ENCODE results near the gene TMEM19. TPM values are rescaled to one million over a fixed set of nuclear protein-coding genes. Genes with fewer than 3 reads are reported as not detected.

Gene TMEM19
- total RNA-seq, 1 donor from 2014 or later: 46.7 TPM

GRCh38 chr12:71748081-71748850 is 62.4 kb downstream of the TMEM19 start:
- no peaks in the 10 kb centered on the region for H3K9me3 Mint-ChIP-seq

GRCh38 chr12:71749666-71750065 is 63.8 kb downstream of the TMEM19 start:
- Mint-ChIP-seq H3K27me3 (peaks cover 5% of the 10 kb centered on the region), H3K36me3 (ENCODE audit: low read depth) (no peaks in the 10 kb centered on the region), H3K9me3 (no peaks in the 10 kb centered on the region), H3K4me1 (peaks cover 11% of the 10 kb centered on the region), H3K27ac (no peak overlapping the region), H3K4me3 (no peak overlapping the region)
- ChIA-PET POLR2A (no interaction called here), CTCF (interaction anchor here (0.9 to 5.5 kb wide), 3 partner anchors 87 to 334 kb away, joined by 3 to 132 read pairs (median 62); no protein-coding TSS in a partner anchor)
- DNase-seq (no peak), ATAC-seq (ENCODE audit: low read depth) (no peak)
- TF ChIP-seq CTCF (IDR thresholded peaks at IDR 0.05): no peak
- intact Hi-C loops (cut with micrococcal nuclease): loop anchor here (10.0 kb wide), 1 partner anchor 1165 kb away; no protein-coding TSS in a partner anchor

More at GRCh38 chr12:71748081-71748850, 62.4 kb downstream of the TMEM19 start:
- ATAC-seq (ENCODE audit: low read depth): no peak
- no peak for TF ChIP-seq CTCF (IDR thresholded peaks at IDR 0.05)
- ChIA-PET POLR2A (interaction anchor here (0.7 to 3.5 kb wide), 6 partner anchors 49 to 123 kb away, joined by 3 to 45 read pairs (median 6); partner anchors contain the start of genes THAP2, TMEM19 and ZFC3H1), CTCF (interaction anchor here (0.9 to 5.5 kb wide), 19 partner anchors 11 to 530 kb away, joined by 3 to 132 read pairs (median 5); partner anchors contain the start of genes THAP2, TMEM19 and ZFC3H1)
- Mint-ChIP-seq H3K36me3 (ENCODE audit: low read depth) (no peaks in the 10 kb centered on the region), H3K27ac (no peak overlapping the region), H3K4me3 (no peak overlapping the region), H3K27me3 (peaks cover 5% of the 10 kb centered on the region), H3K4me1 (peaks cover 3% of the 10 kb centered on the region)
- DNase-seq: no peak
- intact Hi-C loops (cut with micrococcal nuclease): loop anchor here (10.0 kb wide), 1 partner anchor 1163 kb away; no protein-coding TSS in a partner anchor

- no peak for ATAC-seq (ENCODE audit: low read depth)
- Mint-ChIP-seq H3K4me1 (peaks cover 27% of the 10 kb centered on the region), H3K27me3 (peaks cover 5% of the 10 kb centered on the region), H3K27ac (no peak overlapping the region), H3K36me3 (ENCODE audit: low read depth) (peaks cover 25% of the 10 kb centered on the region), H3K9me3 (no peaks in the 10 kb centered on the region), H3K4me3 (no peak overlapping the region)
- intact Hi-C loops (cut with micrococcal nuclease): no loop called here
- POLR2A ChIA-PET: interaction anchor here (1.9 kb wide), 1 partner anchor 89 kb away, joined by 6 read pairs; the partner anchor contains the start of genes THAP2 and ZFC3H1
- no peak for DNase-seq
- CTCF ChIA-PET: interaction anchor here (0.6 to 1.6 kb wide), 2 partner anchors 48 to 337 kb away, joined by 3 read pairs; no protein-coding TSS in a partner anchor
- TF ChIP-seq CTCF (IDR thresholded peaks at IDR 0.05): no peak
These were observed 67.0 kb downstream of the TMEM19 start for GRCh38 chr12:71752891-71753290.

Other genes starting within 250 kb of the TMEM19 start
- not detected in 2 replicates for gene LGR5, start 246.3 kb upstream of the TMEM19 start, total RNA-seq
- 85.7 and 107 TPM in 2 replicates for gene ZFC3H1, start 22.2 kb upstream of the TMEM19 start, total RNA-seq
- 10.8 and 11.5 TPM in 2 replicates for gene THAP2, start 21.8 kb upstream of the TMEM19 start, total RNA-seq
- gene RAB21, start 68.8 kb downstream of the TMEM19 start, total RNA-seq: 112 and 121 TPM in 2 replicates
- 36.0 and 40.1 TPM in 2 replicates for gene TBC1D15, start 153.7 kb downstream of the TMEM19 start, total RNA-seq